Testis (tissue), 3 donors: Measurements from ENCODE around the gene LRFN2. TPM values are rescaled to one million over a fixed set of nuclear protein-coding genes. Genes with fewer than 3 reads are reported as not detected.

Experiments used
- DNase-seq: peaks from one replicate; pipeline ENCODE4 v3.0.0-alpha.2; 2019
- H3K27ac ChIP-seq, 2 donors: fragments of 200-600 bp; sonication (generic); one replicate each; pipeline ENCODE4 v1.5.1; 2019
- H3K27me3 ChIP-seq: fragments of 200-600 bp; sonication (generic); one replicate; pipeline ENCODE4 v1.5.1; 2019
- H3K36me3 ChIP-seq: fragments of 200-600 bp; sonication (generic); one replicate; pipeline ENCODE4 v1.5.1; 2017; ENCODE audit warnings: low read depth; ENCODE audit errors: missing control alignments
- H3K4me1 ChIP-seq: fragments of 200-600 bp; sonication (generic); one replicate; pipeline ENCODE4 v1.5.1; 2019
- H3K4me3 ChIP-seq, 2 donors: fragments of 200-600 bp; sonication (generic); one replicate each; pipeline ENCODE4 v1.5.1; 2017 to 2019
- H3K9me3 ChIP-seq: fragments of 200-600 bp; sonication (generic); one replicate; pipeline ENCODE4 v1.5.1; 2017
- CTCF ChIP-seq, 3 experiments: fragments of 450-650 bp in 2 of 3; fragments of 200-600 bp in 1 of 3; sonication (generic) in 1 of 3; IDR thresholded peaks; one replicate each; pipeline ENCODE4 v1.5.1; 2016 to 2019; ENCODE audit warnings: antibody characterized with exemption in 3 of 3, mild to moderate bottlenecking in 2 of 3, moderate library complexity in 1 of 3
- POLR2A ChIP-seq: fragments of 450-650 bp; IDR thresholded peaks from one replicate; pipeline ENCODE4 v1.6.1; 2017; ENCODE audit warnings: antibody characterized with exemption, mild to moderate bottlenecking, moderate library complexity
- WGBS, 2 donors: methylation state at CpG; one replicate each; pipeline ENCODE4 v1.1.5; 2018; 5-methylcytosine and 5-hydroxymethylcytosine counted together
- intact Hi-C: fragments of 100-400 bp; cut with DNase I; formaldehyde crosslinking; loops from one replicate; pipeline ENCODE4 v1.15.1; 2023; ENCODE audit warnings: low total_unique reads
- polyA plus RNA-seq: library from polyadenylated mRNA; stranded (reverse); fragments of 350-450 nt; fragmentation: Illumina TruSeq; extraction: RNeasy Lipid Tissue Mini Kit (QIAGEN cat#74804); gene quantifications from one replicate; pipeline ENCODE4 v1.2.3, GENCODE V29; 2014; ENCODE audit warnings: low read depth, low replicate concordance; ENCODE audit not compliant: insufficient read depth
- total RNA-seq, 2 donors: library from RNA; depleted of rRNA; stranded (reverse); fragments of >200 nt; gene quantifications; one replicate each; pipeline ENCODE4 v1.2.3, GENCODE V29; 2016

Gene LRFN2
- total and polyA plus RNA-seq, 3 donors from 2014 or later, result 1.1 to 3.3 (median 1.6) TPM

DNA sequence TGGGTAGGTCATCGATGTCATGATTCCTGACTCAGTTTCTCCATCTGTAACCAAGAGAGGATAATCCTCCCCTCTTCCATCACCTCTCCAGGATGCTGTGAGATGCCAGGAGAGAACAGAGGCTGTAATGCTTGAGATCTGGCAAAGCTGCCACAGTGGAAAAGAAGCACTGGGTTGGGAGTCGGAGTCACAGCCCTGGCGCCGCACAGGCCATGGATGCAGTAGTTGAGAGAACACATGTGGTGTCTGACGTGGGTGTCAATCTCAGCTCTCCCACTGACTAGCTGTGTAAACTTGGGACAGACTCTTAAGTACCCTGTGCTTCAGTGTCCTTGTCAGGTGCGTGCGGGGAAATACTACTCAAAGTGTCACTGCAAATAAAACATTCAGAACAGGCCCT, 47.3 kb downstream of the LRFN2 start:
- no peak for DNase-seq
- H3K4me1 ChIP-seq, result no peaks in the 10 kb centered on the region
- H3K36me3 ChIP-seq, result no peaks in the 10 kb centered on the region
- intact Hi-C loops, result no loop called here
- WGBS, 2 donors, result 92 to 94% methylated on average over 7 of the region's 7 CpGs
- no peak overlapping the region for H3K27ac ChIP-seq
- no peaks in the 10 kb centered on the region for H3K9me3 ChIP-seq
- H3K27me3 ChIP-seq, result no peaks in the 10 kb centered on the region
- TF ChIP-seq POLR2A, result no peak
- TF ChIP-seq CTCF (IDR thresholded peaks at IDR 0.05), result no peak
- no peak overlapping the region for H3K4me3 ChIP-seq

- no peak for TF ChIP-seq POLR2A
- Histone ChIP-seq H3K4me3 (no peak overlapping the region), H3K36me3 (no peaks in the 10 kb centered on the region), H3K27ac (no peak overlapping the region), H3K9me3 (no peaks in the 10 kb centered on the region), H3K27me3 (no peaks in the 10 kb centered on the region), H3K4me1 (no peaks in the 10 kb centered on the region)
- DNase-seq, result no peak
- WGBS, 2 donors, result 86 to 93% methylated on average over 9 of the region's 9 CpGs
- intact Hi-C loops, result no loop called here
These were observed 48.6 kb downstream of the LRFN2 start for GRCh38 chr6:40538556-40538955.

GRCh38 chr6:40537446-40537845, 49.7 kb downstream of the LRFN2 start:
- DNase-seq, result no peak
- Histone ChIP-seq H3K9me3 (no peaks in the 10 kb centered on the region), H3K36me3 (no peaks in the 10 kb centered on the region), H3K27me3 (no peaks in the 10 kb centered on the region), H3K4me3 (no peak overlapping the region), H3K4me1 (no peaks in the 10 kb centered on the region), H3K27ac (no peak overlapping the region)
- intact Hi-C loops, result no loop called here
- TF ChIP-seq POLR2A (no peak), CTCF (IDR thresholded peaks at IDR 0.05) (no peak)
- WGBS, 2 donors, result 81 to 100% methylated on average over 1 to 5 of the region's 5 CpGs

- Histone ChIP-seq H3K27ac (no peak overlapping the region), H3K36me3 (no peaks in the 10 kb centered on the region), H3K4me3 (no peak overlapping the region), H3K27me3 (no peaks in the 10 kb centered on the region), H3K9me3 (no peaks in the 10 kb centered on the region), H3K4me1 (no peaks in the 10 kb centered on the region)
- intact Hi-C loops, result no loop called here
- DNase-seq, result peak; percentile 21
- TF ChIP-seq POLR2A (no peak), CTCF (IDR thresholded peaks at IDR 0.05) (peak in 1 of 3 experiments; percentile 17)
- 45 to 61% methylated on average over 2 to 3 of the region's 3 CpGs for WGBS, 2 donors
These were observed 50.7 kb downstream of the LRFN2 start for GRCh38 chr6:40536442-40536841.

DNA sequence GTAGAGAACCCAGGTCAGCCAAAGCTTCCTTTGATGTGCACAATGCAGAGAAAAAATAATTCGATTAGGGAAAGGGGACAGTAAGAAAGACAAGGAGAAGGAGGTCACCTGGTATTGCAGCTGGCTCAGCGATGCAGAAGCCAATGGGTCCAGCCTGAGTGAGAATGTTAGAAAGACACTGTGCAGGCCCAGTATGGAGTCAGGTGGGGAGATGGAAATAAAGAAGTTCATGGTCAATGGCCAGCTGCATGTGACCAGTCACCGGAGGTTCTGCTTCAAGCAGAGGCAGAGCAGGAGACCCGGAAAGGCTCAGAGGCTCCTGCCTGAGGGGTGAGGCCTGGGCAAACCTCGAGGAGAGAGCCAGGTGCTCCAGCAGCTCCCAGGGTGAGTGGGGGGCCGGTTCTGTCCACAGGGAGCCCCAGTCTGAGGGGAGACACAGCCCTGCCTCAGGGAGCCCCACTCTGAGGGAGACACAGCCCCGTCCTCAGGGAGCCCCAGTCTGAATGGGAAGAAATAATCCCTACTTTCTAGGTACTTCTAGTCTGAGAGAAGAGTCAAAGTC, 51.3 kb downstream of the LRFN2 start:
- no peak overlapping the region for H3K27ac ChIP-seq
- no peaks in the 10 kb centered on the region for H3K27me3 ChIP-seq
- TF ChIP-seq POLR2A (no peak), CTCF (IDR thresholded peaks at IDR 0.05) (no peak)
- 83 to 89% methylated on average over 6 to 7 of the region's 7 CpGs for WGBS, 2 donors
- no peaks in the 10 kb centered on the region for H3K9me3 ChIP-seq
- H3K4me1 ChIP-seq, result no peaks in the 10 kb centered on the region
- intact Hi-C loops, result no loop called here
- no peaks in the 10 kb centered on the region for H3K36me3 ChIP-seq
- no peak for DNase-seq
- no peak overlapping the region for H3K4me3 ChIP-seq
